A549 (cell line): ENCODE data around the gene ADA.

Experiments used
- CTCF ChIP-seq: fragments of >200 bp; sonication (Bioruptor Twin); formaldehyde crosslinking; IDR thresholded peaks from 3 replicates; pipeline ENCODE4 v1.5.1; 2016
- HDAC2 ChIP-seq: fragments of 200-600 bp; sonication (generic); IDR thresholded peaks from 2 replicates; pipeline ENCODE4 v1.6.1; 2016
- JUNB ChIP-seq: fragments of >200 bp; sonication (Bioruptor Twin); formaldehyde crosslinking; IDR thresholded peaks from 2 replicates; pipeline ENCODE4 v1.6.1; 2016

DNA sequence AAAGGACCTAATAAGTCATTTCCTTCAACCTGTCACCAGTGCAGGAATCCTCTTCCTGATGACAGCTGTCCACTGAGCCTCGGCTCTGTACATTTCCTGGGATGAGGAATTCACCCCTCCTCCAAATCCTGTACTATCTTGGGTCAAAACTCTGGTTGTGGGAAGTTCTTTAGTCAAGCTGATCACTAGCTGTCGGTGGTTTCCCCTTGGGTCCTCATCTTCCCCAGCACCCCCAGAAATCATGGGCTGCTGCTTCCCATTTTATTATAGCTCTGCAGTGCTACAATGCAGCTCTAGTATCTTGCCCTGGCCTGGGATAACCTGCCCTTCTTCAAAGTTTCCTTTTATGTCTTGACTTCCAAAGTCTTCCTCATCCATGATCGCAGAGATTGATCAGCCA, 14.6 kb upstream of the ADA start:
- TF ChIP-seq HDAC2 (no peak), CTCF (no peak), JUNB (no peak)
